ENCODE results near the gene JPH3.
A peak's percentile ranks its signal among the peaks of the same experiment; 100 is the strongest.

Gene JPH3

GRCh38 chr16:87607223-87607622 is 4.9 kb downstream of the JPH3 start:
- TF ChIP-seq HDGF (IDR thresholded peaks at IDR 0.05; ENCODE audit: borderline replicate concordance) (no peak), PKNOX1 (IDR thresholded peaks at IDR 0.05) (no peak), ARNT (IDR thresholded peaks at IDR 0.05) (no peak), L3MBTL2 (conservative IDR thresholded peaks at IDR 0.05) (no peak), TARDBP (IDR thresholded peaks at IDR 0.05) (no peak), LEF1 (IDR thresholded peaks at IDR 0.05; ENCODE audit: borderline replicate concordance) (no peak), SUZ12 (IDR thresholded peaks at IDR 0.05) (no peak), FOXA1 (IDR thresholded peaks at IDR 0.05) (no peak), CTBP1 (IDR thresholded peaks at IDR 0.05; ENCODE audit: borderline replicate concordance) (no peak), SP1 (IDR thresholded peaks at IDR 0.05) (no peak)
- no peak for DNase-seq (ENCODE audit: extremely low spot score)
- CTCF ChIA-PET: no interaction called here
- POLR2A ChIA-PET: interaction anchor here (0.6 kb wide), 1 partner anchor 29 kb away, joined by 3 read pairs; no protein-coding TSS in a partner anchor

DNA sequence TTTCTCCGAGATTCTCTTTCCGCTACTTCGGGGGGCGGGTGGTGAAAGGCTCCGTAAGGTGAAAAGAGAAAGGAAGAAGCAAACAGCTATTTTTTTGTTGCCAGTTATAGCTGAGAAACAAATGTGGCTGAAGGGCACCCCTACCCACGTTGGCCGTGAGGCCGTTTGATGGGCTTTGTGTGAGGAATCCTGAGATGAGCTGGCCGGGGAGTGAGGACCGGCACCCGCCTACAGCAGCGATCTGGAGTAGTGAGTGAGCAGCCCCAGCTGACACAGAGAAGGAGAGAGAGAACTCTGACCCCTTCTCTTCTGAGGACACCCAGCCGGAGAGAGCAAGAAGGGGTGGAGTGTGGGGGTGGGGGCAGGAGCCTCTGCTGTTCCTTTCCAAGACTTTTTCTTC is 5.6 kb downstream of the JPH3 start:
- ChIA-PET POLR2A (interaction anchor here (0.6 kb wide), 1 partner anchor 29 kb away, joined by 3 read pairs; no protein-coding TSS in a partner anchor), CTCF (no interaction called here)
- TF ChIP-seq HDGF (IDR thresholded peaks at IDR 0.05; ENCODE audit: borderline replicate concordance) (no peak), L3MBTL2 (conservative IDR thresholded peaks at IDR 0.05) (no peak), SP1 (IDR thresholded peaks at IDR 0.05) (no peak), ARNT (IDR thresholded peaks at IDR 0.05) (no peak), SUZ12 (IDR thresholded peaks at IDR 0.05) (no peak), BHLHE40 (IDR thresholded peaks at IDR 0.05; ENCODE audit: borderline replicate concordance) (no peak), ZNF384 (IDR thresholded peaks at IDR 0.05) (no peak), CTBP1 (IDR thresholded peaks at IDR 0.05; ENCODE audit: borderline replicate concordance) (no peak), LEF1 (IDR thresholded peaks at IDR 0.05; ENCODE audit: borderline replicate concordance) (no peak), FOXA1 (IDR thresholded peaks at IDR 0.05) (no peak), FOXK2 (IDR thresholded peaks at IDR 0.05) (no peak), FOXM1 (IDR thresholded peaks at IDR 0.05; ENCODE audit: borderline replicate concordance) (no peak), ELF4 (IDR thresholded peaks at IDR 0.05) (no peak)
- no peak for DNase-seq (ENCODE audit: extremely low spot score)

DNA sequence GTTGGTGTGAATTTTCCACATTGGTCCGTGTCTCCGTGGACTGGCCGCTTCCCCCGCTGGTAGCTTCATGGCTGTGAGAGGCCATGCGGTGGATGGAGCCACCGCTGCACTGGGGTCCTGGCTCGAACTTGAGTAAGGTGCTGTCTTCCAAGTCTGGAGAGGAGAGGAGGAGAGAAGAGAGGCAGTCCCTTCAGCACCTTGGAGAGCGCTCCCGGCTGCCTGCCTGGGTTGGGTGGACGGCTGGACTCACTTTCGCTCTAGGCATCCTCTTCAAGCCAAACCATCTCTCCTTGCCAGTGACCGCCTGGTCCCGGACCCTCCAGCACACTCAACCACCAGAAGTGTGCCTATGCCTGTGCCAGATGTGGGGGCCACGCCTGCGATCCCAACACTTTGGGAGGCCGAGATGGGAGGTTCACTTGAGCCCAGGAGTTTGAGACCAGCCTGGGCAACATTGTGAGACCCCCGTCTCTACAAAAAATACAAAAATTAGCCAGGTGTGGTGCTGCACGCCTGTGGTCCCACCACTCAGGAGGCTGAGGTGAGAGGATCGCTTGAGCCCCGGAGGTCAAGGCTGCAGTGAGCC is 6.2 kb downstream of the JPH3 start:
- DNase-seq (ENCODE audit: extremely low spot score): peak; percentile 77
- ChIA-PET CTCF (no interaction called here), POLR2A (no interaction called here)
- TF ChIP-seq HDGF (IDR thresholded peaks at IDR 0.05; ENCODE audit: borderline replicate concordance): no peak
- TF ChIP-seq FOXA1 (IDR thresholded peaks at IDR 0.05): no peak
- no peak for TF ChIP-seq ARNT (IDR thresholded peaks at IDR 0.05)
- no peak for TF ChIP-seq SUZ12 (IDR thresholded peaks at IDR 0.05)
- no peak for TF ChIP-seq LEF1 (IDR thresholded peaks at IDR 0.05; ENCODE audit: borderline replicate concordance)
- no peak for TF ChIP-seq SP1 (IDR thresholded peaks at IDR 0.05)
- no peak for TF ChIP-seq CTBP1 (IDR thresholded peaks at IDR 0.05; ENCODE audit: borderline replicate concordance)
- no peak for TF ChIP-seq PKNOX1 (IDR thresholded peaks at IDR 0.05)
- TF ChIP-seq BHLHE40 (IDR thresholded peaks at IDR 0.05; ENCODE audit: borderline replicate concordance): no peak
- TF ChIP-seq L3MBTL2 (conservative IDR thresholded peaks at IDR 0.05): no peak
- no peak for TF ChIP-seq NFRKB (IDR thresholded peaks at IDR 0.05)
- TF ChIP-seq ELF4 (IDR thresholded peaks at IDR 0.05): no peak
- TF ChIP-seq FOXK2 (IDR thresholded peaks at IDR 0.05): no peak
- TF ChIP-seq TARDBP (IDR thresholded peaks at IDR 0.05): no peak
- TF ChIP-seq ZNF384 (IDR thresholded peaks at IDR 0.05): no peak

- POLR2A ChIA-PET: no interaction called here
- CTCF ChIA-PET: no interaction called here
- no peak for DNase-seq (ENCODE audit: extremely low spot score)
- no peak for TF ChIP-seq ELF4 (IDR thresholded peaks at IDR 0.05)
- no peak for TF ChIP-seq FOXK2 (IDR thresholded peaks at IDR 0.05)
Measured at GRCh38 chr16:87610026-87610425, 7.7 kb downstream of the JPH3 start.

DNA sequence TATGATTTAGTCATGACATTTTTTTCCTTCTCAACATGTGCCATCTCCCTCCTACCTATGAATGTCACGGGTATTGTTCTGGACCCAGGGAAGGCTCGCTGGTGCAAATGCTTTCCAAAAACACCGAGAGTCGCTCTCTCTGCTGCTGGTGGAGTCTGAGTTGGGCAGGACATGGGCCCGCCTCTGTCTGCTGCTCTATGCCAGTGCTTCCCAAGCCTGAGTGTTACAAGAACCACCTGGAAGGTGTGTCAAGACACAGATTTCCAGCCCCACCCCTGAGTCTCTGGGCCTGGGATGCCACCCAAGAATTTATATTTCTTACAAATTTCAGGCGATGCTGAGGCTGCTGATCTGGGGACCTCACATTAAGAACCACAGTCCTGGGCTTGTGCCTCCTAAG is 9.1 kb downstream of the JPH3 start:
- TF ChIP-seq FOXA1 (IDR thresholded peaks at IDR 0.05) (no peak), SP1 (IDR thresholded peaks at IDR 0.05) (no peak), LEF1 (IDR thresholded peaks at IDR 0.05; ENCODE audit: borderline replicate concordance) (no peak), HDGF (IDR thresholded peaks at IDR 0.05; ENCODE audit: borderline replicate concordance) (no peak), FOXM1 (IDR thresholded peaks at IDR 0.05; ENCODE audit: borderline replicate concordance) (no peak), CTBP1 (IDR thresholded peaks at IDR 0.05; ENCODE audit: borderline replicate concordance) (no peak), L3MBTL2 (conservative IDR thresholded peaks at IDR 0.05) (no peak), ARNT (IDR thresholded peaks at IDR 0.05) (no peak), TARDBP (IDR thresholded peaks at IDR 0.05) (no peak)
- no peak for DNase-seq (ENCODE audit: extremely low spot score)
- ChIA-PET CTCF (no interaction called here), POLR2A (no interaction called here)

DNA sequence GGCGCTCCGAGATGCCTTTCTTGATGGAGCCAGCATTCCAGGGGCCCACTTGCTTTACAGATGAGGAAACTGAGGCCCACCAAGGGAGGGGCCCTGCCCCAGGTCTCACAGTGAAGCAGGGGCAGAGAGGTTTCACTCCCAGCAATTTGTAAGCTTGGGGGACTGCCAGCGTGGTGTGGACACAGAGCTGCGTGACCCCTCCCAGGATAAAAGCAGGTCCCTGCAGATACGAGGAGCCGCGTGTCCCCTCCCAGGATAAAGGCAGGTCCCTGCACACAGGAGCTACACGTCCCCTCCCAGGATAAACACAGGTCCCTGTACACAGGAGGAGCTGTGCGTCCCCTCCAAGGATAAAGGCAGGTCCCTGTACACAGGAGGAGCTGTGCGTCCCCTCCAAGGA is 11.7 kb downstream of the JPH3 start:
- POLR2A ChIA-PET: no interaction called here
- CTCF ChIA-PET: no interaction called here
- TF ChIP-seq ARNT (IDR thresholded peaks at IDR 0.05) (no peak), BHLHE40 (IDR thresholded peaks at IDR 0.05; ENCODE audit: borderline replicate concordance) (no peak), LEF1 (IDR thresholded peaks at IDR 0.05; ENCODE audit: borderline replicate concordance) (no peak), FOXK2 (IDR thresholded peaks at IDR 0.05) (no peak), PKNOX1 (IDR thresholded peaks at IDR 0.05) (no peak), CTBP1 (IDR thresholded peaks at IDR 0.05; ENCODE audit: borderline replicate concordance) (no peak), ZNF384 (IDR thresholded peaks at IDR 0.05) (no peak)
- DNase-seq (ENCODE audit: extremely low spot score): no peak

Measured in HEK293T (cell line).